ENCODE results near the gene EML3. TPM values are rescaled to one million over a fixed set of nuclear protein-coding genes. Genes with fewer than 3 reads are reported as not detected.

EML3 gene
- 10 to 100 TPM; 15.3 to 19.3 TPM for total RNA-seq

GRCh38 chr11:62612366-62613290 lies at the start of gene EML3, which contains the start of gene ROM1:
EML3 (minus strand) TSS chr11:62612775; CDS start chr11:62612457, 318 bp downstream.
ROM1 (plus strand) TSS chr11:62613257; CDS start chr11:62613282, 25 bp downstream.

GRCh38 chr11:62645946-62646824 lies 33.6 kb upstream of the EML3 start, which contains the start of gene GANAB:
GANAB (minus strand) TSS chr11:62646613; CDS start chr11:62646599, 14 bp downstream.

GRCh38 chr11:62621567-62622470 lies 9.2 kb upstream of the EML3 start, which contains the start of gene B3GAT3:
B3GAT3 (minus strand) TSS chr11:62621986; CDS start chr11:62621947, 39 bp downstream.

GRCh38 chr11:62601372-62602140 lies 11.0 kb downstream of the EML3 start, which contains the start of gene MTA2:
MTA2 (minus strand) TSS chr11:62601865; CDS start chr11:62601450, 415 bp downstream.

GRCh38 chr11:62591448-62592145 lies 21.0 kb downstream of the EML3 start, which contains the start of gene TUT1:
TUT1 (minus strand) TSS chr11:62591523; CDS start chr11:62591485, 38 bp downstream.

GRCh38 chr11:62573592-62574362 lies 38.8 kb downstream of the EML3 start, which contains the start of gene EEF1G:
EEF1G (minus strand) TSS chr11:62573891; CDS start chr11:62573842, 49 bp downstream.

Small RNAs within 50 kb of the gene (small RNA-seq; reads per million reads assigned to genes)
- gene AP001458.1 (0 reads per million in 2 donors), gene EEF1G (0 reads per million in 2 donors), gene MIR6747 (0.41 to 0.56 reads per million in 2 donors)

Other genes starting within 250 kb of the EML3 start
- gene SCGB1A1, start 193.7 kb downstream of the EML3 start, total RNA-seq = not detected
- 100 to 1,000 TPM; 261 to 266 TPM for gene AHNAK, start 66.0 kb downstream of the EML3 start, total RNA-seq
- 100 to 1,000 TPM; 357 to 708 TPM for gene EEF1G, start 38.9 kb downstream of the EML3 start, total RNA-seq
- gene TUT1, start 21.3 kb downstream of the EML3 start, total RNA-seq = 1 to 10 TPM; 6.5 to 7.0 TPM
- 100 to 1,000 TPM; 102 to 164 TPM for gene MTA2, start 10.9 kb downstream of the EML3 start, total RNA-seq
- gene ROM1, start 482 bp upstream of the EML3 start, total RNA-seq = 1 to 10 TPM in 1 of 2 donors, under 1 TPM in 1; 1.00 to 1.0 TPM
- 10 to 100 TPM; 50.3 to 51.3 TPM for gene B3GAT3, start 9.2 kb upstream of the EML3 start, total RNA-seq
- 100 to 1,000 TPM; 140 to 155 TPM for gene GANAB, start 33.8 kb upstream of the EML3 start, total RNA-seq
- gene INTS5, start 40.5 kb upstream of the EML3 start, total RNA-seq = 10 to 100 TPM; 26.2 to 28.0 TPM
- 10 to 100 TPM; 26.5 to 36.0 TPM for gene C11orf98, start 52.4 kb upstream of the EML3 start, total RNA-seq
- 1 to 10 TPM; 6.7 to 7.6 TPM for gene CSKMT, start 52.5 kb upstream of the EML3 start, total RNA-seq
- 1 to 10 TPM; 5.9 to 7.3 TPM for gene UQCC3, start 58.9 kb upstream of the EML3 start, total RNA-seq
- gene LBHD1, start 59.5 kb upstream of the EML3 start, total RNA-seq = 1 to 10 TPM; 4.3 to 5.5 TPM
- gene UBXN1, start 66.3 kb upstream of the EML3 start, total RNA-seq = 10 to 100 TPM; 59.2 to 83.9 TPM
- 1 to 10 TPM; 1.0 to 1.3 TPM for gene LRRN4CL, start 76.8 kb upstream of the EML3 start, total RNA-seq
- 10 to 100 TPM; 70.3 to 71.9 TPM for gene BSCL2, start 94.6 kb upstream of the EML3 start, total RNA-seq
- gene GNG3, start 94.9 kb upstream of the EML3 start, total RNA-seq = not detected
- gene HNRNPUL2, start 114.7 kb upstream of the EML3 start, total RNA-seq = 10 to 100 TPM in 1 of 2 donors, 1 to 10 TPM in 1; 5.7 to 10.3 TPM
- gene TTC9C, start 115.7 kb upstream of the EML3 start, total RNA-seq = 10 to 100 TPM; 27.2 to 33.6 TPM
- gene ZBTB3, start 141.4 kb upstream of the EML3 start, total RNA-seq = 10 to 100 TPM in 1 of 2 donors, 1 to 10 TPM in 1; 6.3 to 14.5 TPM
- gene POLR2G, start 148.8 kb upstream of the EML3 start, total RNA-seq = 10 to 100 TPM; 37.9 to 72.9 TPM
- gene TAF6L, start 158.6 kb upstream of the EML3 start, total RNA-seq = 10 to 100 TPM; 28.0 to 31.0 TPM
- 10 to 100 TPM; 50.3 to 60.6 TPM for gene TMEM179B, start 174.6 kb upstream of the EML3 start, total RNA-seq
- 10 to 100 TPM; 14.5 to 23.0 TPM for gene TMEM223, start 179.2 kb upstream of the EML3 start, total RNA-seq
- 10 to 100 TPM; 31.7 to 32.0 TPM for gene NXF1, start 192.7 kb upstream of the EML3 start, total RNA-seq
- gene STX5, start 219.3 kb upstream of the EML3 start, total RNA-seq = 10 to 100 TPM; 22.0 to 26.5 TPM
- gene TEX54, start 220.1 kb upstream of the EML3 start, total RNA-seq = not detected
- gene WDR74, start 226.8 kb upstream of the EML3 start, total RNA-seq = 10 to 100 TPM; 33.7 to 87.9 TPM

All from melanocyte of skin (primary cell).